GM21526 (cell line): ENCODE data around the gene NUP133.
"Not testable (repeated sequence)": the region's sequence is repeated elsewhere in the genome, so short reads cannot be mapped to it uniquely, and the experiment has no call there.

Experiments used
- ATAC-seq: cut with Tn5 transposase; IDR thresholded peaks from one replicate; pipeline ENCODE4 v1.9.1; 2021; ENCODE audit warnings: moderate library complexity; ENCODE audit not compliant: unreplicated experiment, low FRiP score

Gene NUP133

GRCh38 chr1:229511201-229511600, 3.1 kb upstream of the NUP133 start:
- ATAC-seq = not testable (repeated sequence)

- ATAC-seq = no peak
Observed at GRCh38 chr1:229509576-229509975, 1.4 kb upstream of the NUP133 start.

DNA sequence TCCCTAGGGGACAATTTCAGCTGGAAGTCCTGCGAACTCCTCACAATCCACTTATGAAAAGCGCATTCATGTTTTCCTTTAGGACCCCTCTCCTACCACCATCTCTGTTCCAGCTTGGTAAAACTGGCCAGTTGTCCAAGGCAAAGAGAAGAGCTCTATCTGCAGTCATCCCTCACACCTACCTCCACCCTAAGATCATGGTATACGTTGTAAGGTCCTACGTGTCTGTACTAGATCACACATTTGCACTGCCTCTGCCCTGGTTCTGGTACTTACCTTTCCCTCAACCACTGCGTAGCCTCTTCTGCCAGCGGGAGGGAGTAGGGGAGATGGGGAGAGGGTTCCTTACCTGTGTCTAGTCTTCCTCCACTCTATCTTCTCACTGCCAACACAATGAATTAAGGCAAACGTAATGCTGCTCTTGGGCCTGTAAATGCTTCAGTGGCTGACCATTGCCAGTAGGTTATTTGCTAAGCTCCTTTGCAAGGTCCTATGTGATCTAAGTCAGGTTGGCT, 739 bp upstream of the NUP133 start:
- ATAC-seq = no peak

GRCh38 chr1:229507502-229507901, 639 bp downstream of the NUP133 start:
- ATAC-seq = peak; percentile 2

DNA sequence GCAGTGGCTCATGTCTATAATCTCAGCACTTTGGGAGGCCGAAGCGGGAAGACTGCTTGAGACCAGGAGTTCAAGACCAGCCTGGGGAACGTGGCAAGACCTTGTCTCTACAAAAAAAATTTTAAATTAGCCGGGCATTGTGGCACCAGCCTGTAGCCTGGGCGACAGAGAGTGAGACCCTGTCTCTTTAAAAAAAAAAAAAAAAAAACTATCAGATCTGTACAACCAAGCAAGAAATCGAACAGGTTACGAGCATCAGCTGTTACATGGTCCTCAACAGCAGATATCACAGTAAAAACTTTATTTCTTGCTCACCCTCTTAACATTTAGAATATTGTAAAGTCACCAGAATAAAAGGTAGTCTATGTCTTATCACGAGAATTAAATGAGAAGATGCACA, 1.5 kb downstream of the NUP133 start:
- ATAC-seq = no peak

- no peak for ATAC-seq
Observed at GRCh38 chr1:229495782-229496181, 12.4 kb downstream of the NUP133 start.

GRCh38 chr1:229487181-229487580, 21.0 kb downstream of the NUP133 start:
- no peak for ATAC-seq

- no peak for ATAC-seq
Observed at GRCh38 chr1:229485318-229485717, 22.8 kb downstream of the NUP133 start.

GRCh38 chr1:229482511-229482910, 25.6 kb downstream of the NUP133 start:
- ATAC-seq = no peak

DNA sequence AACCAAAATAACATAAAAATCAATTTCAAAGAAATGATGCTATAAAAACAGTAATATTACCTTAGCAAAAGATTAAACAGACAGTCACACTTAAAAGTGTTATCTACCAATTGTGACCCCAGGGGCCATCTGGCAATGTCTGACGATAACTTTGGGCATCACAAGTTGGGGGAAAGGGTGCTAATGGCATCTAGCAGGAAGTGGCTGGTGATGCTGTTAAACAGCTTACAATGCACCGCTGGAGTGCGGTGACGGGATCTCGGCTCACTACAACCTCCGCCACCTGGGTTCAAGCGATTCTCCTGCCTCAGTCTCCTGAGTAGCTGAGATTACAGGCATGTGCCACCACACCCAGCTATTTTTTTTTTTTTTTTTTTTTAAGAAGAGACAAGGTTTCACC, 27.6 kb downstream of the NUP133 start:
- no peak for ATAC-seq

- ATAC-seq = peak; percentile 62
Observed at GRCh38 chr1:229479660-229480399, 28.3 kb downstream of the NUP133 start.

GRCh38 chr1:229478852-229479251, 29.3 kb downstream of the NUP133 start:
- ATAC-seq = peak; percentile 82

DNA sequence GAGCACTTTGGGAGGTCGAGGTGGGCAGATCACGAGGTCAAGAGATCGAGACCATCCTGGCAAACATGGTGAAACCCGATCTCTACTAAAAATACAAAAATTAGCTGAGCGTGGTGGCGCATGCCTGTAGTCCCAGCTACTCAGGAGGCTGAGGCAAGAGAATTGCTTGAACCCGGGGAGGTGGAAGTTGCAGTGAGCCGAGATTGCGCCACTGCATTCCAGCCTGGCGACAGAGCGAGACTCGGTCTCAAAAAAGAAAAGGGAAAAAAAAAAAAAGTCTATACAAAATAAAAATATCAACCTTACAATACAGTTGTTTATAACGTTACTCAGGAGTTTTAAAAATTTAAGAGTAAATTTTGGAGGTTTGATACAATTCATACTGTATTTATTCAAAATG, 32.3 kb downstream of the NUP133 start:
- ATAC-seq = not testable (repeated sequence)

GRCh38 chr1:229474509-229474908, 33.6 kb downstream of the NUP133 start:
- ATAC-seq = no peak

DNA sequence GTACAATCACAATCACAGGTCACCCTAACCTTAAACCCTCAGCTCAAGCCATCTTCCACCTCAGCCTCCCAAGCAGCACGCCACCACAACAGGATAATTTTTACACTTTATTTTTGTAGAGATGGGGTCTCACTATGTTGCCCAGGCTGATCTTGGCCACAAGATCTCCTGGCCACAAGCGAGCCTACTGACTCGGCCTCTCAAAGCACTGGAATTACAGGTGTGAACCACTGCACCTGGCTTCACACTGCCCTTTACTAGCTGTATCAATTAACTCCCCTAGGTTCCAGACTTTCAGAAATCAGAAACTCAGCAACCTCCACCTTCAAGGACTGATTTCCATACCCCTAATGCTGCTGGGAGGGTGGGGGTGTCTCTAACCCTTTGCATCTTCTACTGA, 37.0 kb downstream of the NUP133 start:
- no peak for ATAC-seq

DNA sequence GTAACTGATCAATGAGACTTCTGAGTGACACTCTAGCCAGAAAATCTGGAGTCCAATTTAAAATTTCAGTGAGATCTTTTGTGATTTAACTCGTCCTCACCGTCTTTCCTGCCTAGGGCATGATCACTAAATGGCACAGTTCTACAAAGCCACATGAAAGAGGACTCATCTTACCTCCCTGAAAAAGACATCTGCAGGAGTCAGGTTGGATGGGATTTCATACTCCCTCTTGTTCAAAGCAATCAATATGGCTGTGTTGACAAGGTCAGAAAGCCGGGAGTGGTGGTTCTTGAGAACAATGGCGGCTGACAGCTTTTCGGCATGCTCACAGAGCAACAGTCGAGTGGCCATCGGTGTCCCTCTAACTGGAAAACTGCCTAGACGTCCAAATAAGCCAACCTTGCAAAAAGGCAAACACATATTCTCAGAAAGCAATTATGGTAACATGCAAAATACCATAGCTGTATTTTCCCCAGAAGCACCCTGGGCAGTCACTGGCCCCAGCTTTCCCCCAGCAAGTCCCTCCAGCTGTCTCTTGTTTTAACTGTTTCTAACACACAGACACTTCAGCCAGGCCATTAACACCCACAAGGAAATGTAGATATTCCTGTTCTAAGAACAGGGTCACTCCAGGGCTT, 37.6 kb downstream of the NUP133 start:
- no peak for ATAC-seq

- no peak for ATAC-seq
Observed at GRCh38 chr1:229466887-229467286, 41.3 kb downstream of the NUP133 start.

- ATAC-seq = no peak
Observed at GRCh38 chr1:229464672-229465071, 43.5 kb downstream of the NUP133 start.

GRCh38 chr1:229461032-229461668, 47.0 kb downstream of the NUP133 start:
- no peak for ATAC-seq

DNA sequence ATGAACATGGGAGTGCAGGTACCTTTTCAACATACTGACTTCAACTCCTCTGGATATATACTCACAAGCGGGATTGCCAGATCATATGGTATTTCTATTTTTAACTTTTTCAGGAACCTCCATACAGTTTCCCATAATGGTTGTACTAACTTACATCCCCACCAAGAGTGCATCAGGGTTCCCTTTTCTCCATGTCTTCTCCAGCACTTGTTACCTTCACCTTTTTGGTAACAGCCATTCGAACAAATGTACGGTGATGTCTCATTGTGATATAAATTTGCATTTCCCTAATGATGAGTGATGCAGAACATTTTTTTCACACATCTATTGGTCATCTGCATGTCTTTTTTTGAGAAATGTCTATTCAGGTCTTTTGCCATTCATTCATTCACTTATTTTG, 48.3 kb downstream of the NUP133 start:
- ATAC-seq = no peak

DNA sequence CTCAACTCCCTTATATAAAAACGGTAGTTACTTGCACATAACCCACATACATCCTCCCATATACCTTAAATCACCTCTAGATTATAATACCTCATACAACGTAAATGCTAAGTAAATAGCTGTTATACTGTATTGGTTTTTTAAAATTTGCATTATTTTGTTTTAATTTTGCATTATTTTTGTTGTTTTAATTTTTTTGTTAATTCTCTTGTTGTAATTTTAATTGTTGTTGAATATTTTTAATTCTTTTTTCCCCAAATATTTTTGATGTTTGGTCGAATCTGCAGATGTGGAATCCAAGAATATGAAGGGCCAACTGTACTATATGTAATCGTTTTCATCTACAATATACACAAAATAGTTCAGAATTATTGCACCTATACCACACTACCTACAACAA, 50.7 kb downstream of the NUP133 start:
- no peak for ATAC-seq

- no peak for ATAC-seq
Observed at GRCh38 chr1:229456016-229456415, 52.1 kb downstream of the NUP133 start.
